Osteoblast (primary cell): ENCODE data around the gene WFIKKN1. TPM values are rescaled to one million over a fixed set of nuclear protein-coding genes. Genes with fewer than 3 reads are reported as not detected.
A peak's percentile ranks its signal among the peaks of the same experiment; 100 is the strongest.

ENCODE experiments used
- DNase-seq: peaks from one replicate; pipeline ENCODE4 v3.0.0; 2011; ENCODE audit warnings: low spot score, mixed read lengths; ENCODE audit not compliant: insufficient read length; ENCODE audit errors: missing footprints
- H2AFZ ChIP-seq: 2 replicates; pipeline ENCODE4 v1.6.0; 2011; ENCODE audit warnings: mild to moderate bottlenecking, low read length
- H3K27ac ChIP-seq: 2 replicates; pipeline ENCODE4 v1.5.1; 2011; ENCODE audit warnings: mild to moderate bottlenecking, low read depth, low read length, moderate library complexity
- H3K27me3 ChIP-seq: 2 replicates; pipeline ENCODE4 v1.6.0; 2012; ENCODE audit warnings: mild to moderate bottlenecking, control low read depth, inconsistent platforms, low read length, moderate library complexity; ENCODE audit not compliant: insufficient read depth
- H3K36me3 ChIP-seq: 2 replicates; pipeline ENCODE4 v1.5.1; 2011; ENCODE audit warnings: mild to moderate bottlenecking, low read length, control low read depth, moderate library complexity; ENCODE audit not compliant: insufficient read depth
- H3K4me1 ChIP-seq: 2 replicates; pipeline ENCODE4 v1.5.1; 2011; ENCODE audit warnings: mild to moderate bottlenecking, low read length, control low read depth, moderate library complexity; ENCODE audit not compliant: insufficient read depth
- H3K4me2 ChIP-seq: 2 replicates; pipeline ENCODE4 v1.6.0; 2011; ENCODE audit warnings: mild to moderate bottlenecking, low read length; ENCODE audit not compliant: insufficient read depth
- H3K4me3 ChIP-seq: fragments of 200-600 bp; sonication (generic); 3 replicates; pipeline ENCODE4 v1.5.1; 2012; ENCODE audit warnings: mild to moderate bottlenecking, low read length, inconsistent platforms; ENCODE audit not compliant: insufficient read depth
- H3K79me2 ChIP-seq: 2 replicates; pipeline ENCODE4 v1.6.0; 2012; ENCODE audit warnings: mild to moderate bottlenecking, low read length, control low read depth, inconsistent platforms; ENCODE audit not compliant: insufficient read depth
- H3K9me3 ChIP-seq: 2 replicates; pipeline ENCODE4 v1.5.1; 2011; ENCODE audit warnings: low read depth, low read length, control low read depth
- H4K20me1 ChIP-seq: 2 replicates; pipeline ENCODE4 v1.6.0; 2012; ENCODE audit warnings: mild to moderate bottlenecking, low read length, control low read depth; ENCODE audit not compliant: insufficient read depth
- CTCF ChIP-seq: IDR thresholded peaks from 2 replicates; pipeline ENCODE4 v1.5.1; 2011; ENCODE audit warnings: mild to moderate bottlenecking, low read depth, low read length, moderate library complexity; ENCODE audit errors: extremely low read depth
- total RNA-seq: library from RNA; depleted of rRNA; stranded (reverse); fragments of >200 nt; gene quantifications from 2 replicates; pipeline ENCODE4 v1.2.3, GENCODE V29; 2012

The WFIKKN1 gene
- total RNA-seq, 1 donor: 0.36 TPM

GRCh38 chr16:666572-666971, 35.8 kb downstream of the WFIKKN1 start:
- DNase-seq: no peak
- Histone ChIP-seq H3K27ac (no peak overlapping the region), H3K4me3 (no peak overlapping the region), H3K9me3 (no peaks in the 10 kb centered on the region), H3K4me1 (peaks cover 10% of the 10 kb centered on the region), H2AFZ (no peak overlapping the region), H3K79me2 (peaks cover 35% of the 10 kb centered on the region), H3K36me3 (peaks cover 20% of the 10 kb centered on the region), H4K20me1 (peaks cover 20% of the 10 kb centered on the region), H3K27me3 (no peaks in the 10 kb centered on the region), H3K4me2 (no peak overlapping the region)
- no peak for TF ChIP-seq CTCF

GRCh38 chr16:667113-667779, 36.5 kb downstream of the WFIKKN1 start:
- peaks cover 24% of the 10 kb centered on the region for H3K36me3 ChIP-seq
- H3K4me1 ChIP-seq: peaks cover 10% of the 10 kb centered on the region
- peaks cover 21% of the 10 kb centered on the region for H4K20me1 ChIP-seq
- H3K79me2 ChIP-seq: peaks cover 35% of the 10 kb centered on the region
- peak overlapping the region; percentile 37 for H3K27ac ChIP-seq
- DNase-seq: no peak
- peak overlapping the region; percentile 94 for H2AFZ ChIP-seq
- H3K4me3 ChIP-seq: peak overlapping the region; percentile 93
- no peak overlapping the region for H3K4me2 ChIP-seq
- H3K27me3 ChIP-seq: no peaks in the 10 kb centered on the region
- no peaks in the 10 kb centered on the region for H3K9me3 ChIP-seq
- no peak for TF ChIP-seq CTCF

GRCh38 chr16:667780-668518, 37.2 kb downstream of the WFIKKN1 start, which contains the start of gene RHOT2:
Gene RHOT2 (plus strand): TSS chr16:668132. CDS start chr16:668200, 68 bp downstream.
- H3K4me2 ChIP-seq: peak within 1 kb of the TSS; percentile 84
- peaks cover 31% of the 10 kb centered on the region for H3K36me3 ChIP-seq
- no peaks in the 10 kb centered on the region for H3K9me3 ChIP-seq
- H3K4me3 ChIP-seq: peak within 1 kb of the TSS; percentile 93
- peaks cover 10% of the 10 kb centered on the region for H3K4me1 ChIP-seq
- peaks cover 26% of the 10 kb centered on the region for H4K20me1 ChIP-seq
- TF ChIP-seq CTCF: peak; percentile 75
- peak; percentile 100 for DNase-seq
- H2AFZ ChIP-seq: peak within 1 kb of the TSS; percentile 94
- peaks cover 35% of the 10 kb centered on the region for H3K79me2 ChIP-seq
- no peaks in the 10 kb centered on the region for H3K27me3 ChIP-seq
- peak within 1 kb of the TSS; percentile 58 for H3K27ac ChIP-seq

GRCh38 chr16:668519-669171, 37.9 kb downstream of the WFIKKN1 start:
- no peak for DNase-seq
- Histone ChIP-seq H4K20me1 (peaks cover 29% of the 10 kb centered on the region), H3K4me1 (peaks cover 10% of the 10 kb centered on the region), H3K27me3 (no peaks in the 10 kb centered on the region), H3K4me3 (peak overlapping the region; percentile 93), H2AFZ (no peak overlapping the region), H3K79me2 (peaks cover 35% of the 10 kb centered on the region), H3K9me3 (no peaks in the 10 kb centered on the region), H3K4me2 (peak overlapping the region; percentile 84), H3K36me3 (peaks cover 37% of the 10 kb centered on the region), H3K27ac (peak overlapping the region; percentile 58)
- no peak for TF ChIP-seq CTCF
